GM12892 (cell line): ENCODE measurements around the gene ENO4.

ENCODE experiments used
- POLR2A ChIP-seq: IDR thresholded peaks from 2 replicates; pipeline ENCODE4 v1.6.1; 2011; ENCODE audit warnings: low read depth, low read length, control low read depth
- POLR2AphosphoS5 ChIP-seq: IDR thresholded peaks from 2 replicates; pipeline ENCODE4 v1.6.1; 2011; ENCODE audit warnings: low read depth, low read length, control low read depth
- TAF1 ChIP-seq: IDR thresholded peaks from 2 replicates; pipeline ENCODE4 v1.6.1; 2011; ENCODE audit warnings: low read depth, mild to moderate bottlenecking, control low read depth, low read length, borderline replicate concordance

GRCh38 chr10:116918583-116918982, 69.3 kb downstream of the ENO4 start:
- TF ChIP-seq POLR2A (no peak), TAF1 (no peak), POLR2AphosphoS5 (no peak)
